ENCODE measurements around the gene KRTAP4-5. TPM values are rescaled to one million over a fixed set of nuclear protein-coding genes. Genes with fewer than 3 reads are reported as not detected.
"Not testable (repeated sequence)": the region's sequence is repeated elsewhere in the genome, so short reads cannot be mapped to it uniquely, and the experiment has no call there.

Gene KRTAP4-5
- total RNA-seq, 4 donors from 2014 or later = not detected

- Histone ChIP-seq H3K27me3 (no peaks in the 10 kb centered on the region), H3K4me1 (no peaks in the 10 kb centered on the region), H3K9me3 (no peaks in the 10 kb centered on the region), H3K36me3 (no peaks in the 10 kb centered on the region), H3K27ac (no peak overlapping the region), H3K4me3 (no peak overlapping the region)
- TF ChIP-seq, protein P1, sequence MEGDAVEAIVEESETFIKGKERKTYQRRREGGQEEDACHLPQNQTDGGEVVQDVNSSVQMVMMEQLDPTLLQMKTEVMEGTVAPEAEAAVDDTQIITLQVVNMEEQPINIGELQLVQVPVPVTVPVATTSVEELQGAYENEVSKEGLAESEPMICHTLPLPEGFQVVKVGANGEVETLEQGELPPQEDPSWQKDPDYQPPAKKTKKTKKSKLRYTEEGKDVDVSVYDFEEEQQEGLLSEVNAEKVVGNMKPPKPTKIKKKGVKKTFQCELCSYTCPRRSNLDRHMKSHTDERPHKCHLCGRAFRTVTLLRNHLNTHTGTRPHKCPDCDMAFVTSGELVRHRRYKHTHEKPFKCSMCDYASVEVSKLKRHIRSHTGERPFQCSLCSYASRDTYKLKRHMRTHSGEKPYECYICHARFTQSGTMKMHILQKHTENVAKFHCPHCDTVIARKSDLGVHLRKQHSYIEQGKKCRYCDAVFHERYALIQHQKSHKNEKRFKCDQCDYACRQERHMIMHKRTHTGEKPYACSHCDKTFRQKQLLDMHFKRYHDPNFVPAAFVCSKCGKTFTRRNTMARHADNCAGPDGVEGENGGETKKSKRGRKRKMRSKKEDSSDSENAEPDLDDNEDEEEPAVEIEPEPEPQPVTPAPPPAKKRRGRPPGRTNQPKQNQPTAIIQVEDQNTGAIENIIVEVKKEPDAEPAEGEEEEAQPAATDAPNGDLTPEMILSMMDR (IDR thresholded peaks at IDR 0.05) = no peak
- no peak for TF ChIP-seq POLR2A (IDR thresholded peaks at IDR 0.05)
- DNase-seq = no peak
Observed at GRCh38 chr17:41171886-41172285, 22.3 kb upstream of the KRTAP4-5 start.

GRCh38 chr17:41168121-41168520, 18.5 kb upstream of the KRTAP4-5 start, which contains the start of gene KRTAP4-3:
KRTAP4-3 (minus strand) TSS chr17:41168221; CDS start chr17:41168172, 49 bp downstream.
- Histone ChIP-seq H3K27ac (no peak within 1 kb of the TSS), H3K9me3 (no peaks in the 10 kb centered on the region), H3K36me3 (no peaks in the 10 kb centered on the region), H3K27me3 (no peaks in the 10 kb centered on the region), H3K4me1 (no peaks in the 10 kb centered on the region), H3K4me3 (no peak within 1 kb of the TSS)
- DNase-seq = no peak
- TF ChIP-seq POLR2A (IDR thresholded peaks at IDR 0.05) = no peak
- TF ChIP-seq, protein P1 (IDR thresholded peaks at IDR 0.05) = no peak

DNA sequence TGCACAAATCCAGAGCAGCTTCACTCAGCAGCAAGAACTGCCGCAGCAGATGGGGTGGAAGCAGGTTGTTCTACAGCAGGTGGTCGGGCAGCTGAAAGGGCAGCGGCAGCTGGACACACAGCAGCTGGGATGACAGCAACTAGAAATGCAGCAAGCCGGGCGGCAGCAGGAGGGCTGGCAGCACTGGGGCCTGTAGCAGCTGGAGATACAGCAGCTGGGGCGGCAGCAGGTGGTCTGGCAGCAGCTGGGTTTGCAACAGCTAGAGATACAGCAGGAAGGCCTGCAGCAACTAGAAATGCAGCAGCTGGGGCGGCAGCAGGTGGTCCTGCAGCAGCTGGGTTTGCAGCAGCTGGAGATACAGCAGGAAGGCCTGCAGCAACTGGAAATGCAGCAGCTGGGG, 17.9 kb upstream of the KRTAP4-5 start:
- TF ChIP-seq, protein P1 (IDR thresholded peaks at IDR 0.05) = no peak
- TF ChIP-seq POLR2A (IDR thresholded peaks at IDR 0.05) = no peak
- no peak overlapping the region for H3K4me3 ChIP-seq

GRCh38 chr17:41163828-41164227, 14.2 kb upstream of the KRTAP4-5 start:
- no peaks in the 10 kb centered on the region for H3K4me1 ChIP-seq
- DNase-seq = no peak
- H3K27me3 ChIP-seq = no peaks in the 10 kb centered on the region
- TF ChIP-seq POLR2A (IDR thresholded peaks at IDR 0.05) = no peak
- TF ChIP-seq, protein P1 (IDR thresholded peaks at IDR 0.05) = no peak
- H3K27ac ChIP-seq = no peak overlapping the region
- H3K36me3 ChIP-seq = no peaks in the 10 kb centered on the region
- no peaks in the 10 kb centered on the region for H3K9me3 ChIP-seq
- no peak overlapping the region for H3K4me3 ChIP-seq

More for the DNA sequence above, 17.9 kb upstream of the KRTAP4-5 start:
- Histone ChIP-seq H3K4me1 (no peaks in the 10 kb centered on the region), H3K27me3 (no peaks in the 10 kb centered on the region), H3K27ac (no peak overlapping the region), H3K36me3 (no peaks in the 10 kb centered on the region), H3K9me3 (no peaks in the 10 kb centered on the region)
- DNase-seq = no peak

- H3K27ac ChIP-seq = no peak within 1 kb of the TSS
- no peak for TF ChIP-seq POLR2A (IDR thresholded peaks at IDR 0.05)
- TF ChIP-seq, protein P1 (IDR thresholded peaks at IDR 0.05) = no peak
- H3K9me3 ChIP-seq = no peaks in the 10 kb centered on the region
- no peaks in the 10 kb centered on the region for H3K4me1 ChIP-seq
- H3K4me3 ChIP-seq = no peak within 1 kb of the TSS
- DNase-seq = no peak
- H3K36me3 ChIP-seq = no peaks in the 10 kb centered on the region
- H3K27me3 ChIP-seq = no peaks in the 10 kb centered on the region
Observed at GRCh38 chr17:41160648-41161047, 11.0 kb upstream of the KRTAP4-5 start, which contains the start of gene KRTAP4-4. KRTAP4-4 (minus strand) TSS chr17:41160748; CDS start chr17:41160691, 57 bp downstream.

DNA sequence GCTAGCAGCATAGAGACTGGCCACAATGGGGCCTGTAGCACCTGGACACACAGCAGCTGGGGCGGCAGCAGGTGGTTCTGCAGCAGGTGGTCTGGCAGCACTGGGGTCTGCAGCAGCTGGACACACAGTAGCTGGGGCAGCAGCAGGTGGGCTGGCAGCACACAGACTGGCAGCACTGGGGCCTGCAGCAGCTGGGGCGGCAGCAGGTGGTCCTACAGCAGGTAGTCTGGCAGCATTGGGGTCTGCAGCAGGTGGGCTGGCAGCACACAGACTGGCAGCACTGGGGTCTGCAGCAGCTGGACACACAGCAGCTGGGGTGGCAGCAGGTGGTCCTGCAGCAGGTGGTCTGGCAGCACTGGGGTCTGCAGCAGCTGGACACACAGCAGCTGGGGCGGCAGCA, 10.6 kb upstream of the KRTAP4-5 start:
- H3K9me3 ChIP-seq, H3K4me3 ChIP-seq, H3K27ac ChIP-seq, H3K36me3 ChIP-seq, H3K4me1 ChIP-seq, DNase-seq, H3K27me3 ChIP-seq: not testable (repeated sequence)
